GM19043 (cell line): ENCODE measurements around the gene AP3B1.

Source experiments
- ATAC-seq: cut with Tn5 transposase; IDR thresholded peaks from one replicate; pipeline ENCODE4 v1.9.1; 2021; ENCODE audit warnings: low read depth; ENCODE audit not compliant: unreplicated experiment

The AP3B1 gene

GRCh38 chr5:78294248-78295034 is at the start of gene AP3B1:
Gene AP3B1 (minus strand): TSS chr5:78294698. CDS start chr5:78294579, 119 bp downstream.
- peak; percentile 78 for ATAC-seq

- ATAC-seq = no peak
Measured at GRCh38 chr5:78341440-78341839, 46.9 kb upstream of the AP3B1 start.

GRCh38 chr5:78339617-78340436 is 45.3 kb upstream of the AP3B1 start:
- no peak for ATAC-seq

- ATAC-seq = no peak
Measured at GRCh38 chr5:78336698-78337097, 42.2 kb upstream of the AP3B1 start.

- no peak for ATAC-seq
Measured at GRCh38 chr5:78335976-78336375, 41.5 kb upstream of the AP3B1 start.

GRCh38 chr5:78334811-78335210 is 40.3 kb upstream of the AP3B1 start:
- no peak for ATAC-seq

GRCh38 chr5:78331523-78332080 is 37.1 kb upstream of the AP3B1 start:
- ATAC-seq = no peak

GRCh38 chr5:78328585-78329173 is 34.2 kb upstream of the AP3B1 start:
- no peak for ATAC-seq

GRCh38 chr5:78327761-78328510 is 33.4 kb upstream of the AP3B1 start:
- ATAC-seq = no peak

GRCh38 chr5:78326930-78327329 is 32.4 kb upstream of the AP3B1 start:
- no peak for ATAC-seq

GRCh38 chr5:78323241-78323640 is 28.7 kb upstream of the AP3B1 start:
- ATAC-seq = no peak

GRCh38 chr5:78320401-78320800 is 25.9 kb upstream of the AP3B1 start:
- ATAC-seq = no peak

GRCh38 chr5:78318337-78318736 is 23.8 kb upstream of the AP3B1 start:
- ATAC-seq = no peak

- ATAC-seq = no peak
Measured at GRCh38 chr5:78317515-78317914, 23.0 kb upstream of the AP3B1 start.

GRCh38 chr5:78308703-78309102 is 14.2 kb upstream of the AP3B1 start:
- ATAC-seq = no peak

- ATAC-seq = no peak
Measured at GRCh38 chr5:78300464-78301045, 6.1 kb upstream of the AP3B1 start.

GRCh38 chr5:78295035-78295961 is 800 bp upstream of the AP3B1 start:
- no peak for ATAC-seq

- peak; percentile 2 for ATAC-seq
Measured at GRCh38 chr5:78293851-78294247, 649 bp downstream of the AP3B1 start.

GRCh38 chr5:78291687-78292086 is 2.8 kb downstream of the AP3B1 start:
- ATAC-seq = no peak
